NCI-H187 (cell line): Measurements from ENCODE around the gene RPTOR.
A peak's percentile ranks its signal among the peaks of the same experiment; 100 is the strongest.
"Not testable (repeated sequence)": the region's sequence is repeated elsewhere in the genome, so short reads cannot be mapped to it uniquely, and the experiment has no call there.

Experiments used
- DNase-seq, 2 experiments: peaks; one replicate each; lab custom pipeline; 2025; lab: John Stamatoyannopoulos, UW

RPTOR gene

DNA sequence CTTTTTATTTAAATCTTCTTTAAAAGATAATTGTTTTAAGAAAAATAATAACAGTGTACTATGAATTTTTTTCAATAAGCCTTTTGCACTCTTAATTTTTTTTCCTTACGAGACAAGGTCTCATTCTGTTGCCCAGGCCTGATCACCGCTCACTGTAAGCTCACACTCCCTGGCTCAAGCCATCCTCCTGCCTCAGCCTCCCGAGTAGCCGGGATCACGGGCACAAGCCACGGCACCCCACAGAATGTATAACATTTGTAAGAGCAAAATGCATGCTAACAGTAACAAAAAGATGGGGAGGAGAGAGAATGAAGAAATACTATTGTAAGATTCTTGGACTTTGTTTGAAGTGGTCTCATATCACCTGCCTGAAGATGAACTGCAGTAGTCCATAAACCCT is 320.1 kb downstream of the RPTOR start:
- no peak for DNase-seq

DNA sequence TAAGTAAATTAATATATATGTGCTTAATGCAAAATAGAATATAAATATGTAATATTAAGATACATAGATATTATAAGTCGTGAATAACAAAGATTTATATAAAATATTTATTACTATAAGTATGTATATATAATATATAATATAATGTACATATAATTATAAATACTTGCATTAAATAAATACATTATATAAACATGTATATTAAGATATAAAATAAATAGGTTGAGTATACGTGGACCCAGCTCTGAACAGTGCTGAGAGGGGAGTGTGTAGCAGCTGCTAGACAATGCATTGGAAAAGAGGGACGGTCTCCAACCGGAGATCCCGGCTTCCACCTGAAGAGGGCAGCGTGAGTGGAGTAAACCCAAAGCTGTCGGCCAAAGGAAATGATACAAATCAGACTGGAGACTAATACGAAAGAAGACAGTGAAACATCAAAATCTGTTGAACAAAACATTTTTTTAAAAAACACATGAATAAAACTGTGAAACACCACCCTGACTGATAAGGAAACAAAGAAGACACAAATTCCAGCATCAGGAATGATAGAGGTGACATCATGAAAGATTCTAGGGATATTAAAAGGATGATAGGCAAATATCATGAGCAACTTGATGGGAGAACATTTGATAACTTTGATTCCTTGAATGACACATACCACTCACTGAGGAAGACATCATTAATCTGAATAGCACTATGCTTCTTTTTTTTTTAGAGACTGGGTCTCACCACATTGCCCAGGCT is 321.6 kb downstream of the RPTOR start:
- DNase-seq, result peak; percentile 28 to 65

DNA sequence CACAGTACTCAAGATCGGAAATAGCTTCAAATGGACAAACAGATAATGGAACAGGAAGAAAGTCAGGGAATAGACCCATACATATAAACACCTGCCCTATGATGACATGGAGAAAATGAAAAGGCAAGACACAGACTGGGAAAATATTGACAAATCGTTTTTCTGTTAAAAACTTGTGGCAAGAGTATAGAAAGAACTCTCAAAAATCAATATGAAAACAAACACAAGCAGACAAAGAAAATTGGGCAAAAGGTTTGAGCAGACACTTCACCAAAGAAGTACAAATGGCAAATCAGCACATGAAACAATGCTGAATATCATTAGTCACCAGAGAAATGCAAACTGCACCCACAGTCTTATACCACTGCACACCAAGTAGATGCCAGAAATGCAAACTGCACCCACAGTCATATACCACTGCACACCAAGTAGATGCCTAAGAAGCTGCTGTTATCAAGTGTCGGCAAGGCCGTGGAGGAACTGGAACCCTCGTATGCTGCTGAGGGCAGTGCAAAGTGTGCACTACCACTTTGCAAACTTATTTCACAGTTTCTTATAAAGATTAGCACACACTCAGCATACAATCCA is 323.5 kb downstream of the RPTOR start:
- no peak for DNase-seq

DNA sequence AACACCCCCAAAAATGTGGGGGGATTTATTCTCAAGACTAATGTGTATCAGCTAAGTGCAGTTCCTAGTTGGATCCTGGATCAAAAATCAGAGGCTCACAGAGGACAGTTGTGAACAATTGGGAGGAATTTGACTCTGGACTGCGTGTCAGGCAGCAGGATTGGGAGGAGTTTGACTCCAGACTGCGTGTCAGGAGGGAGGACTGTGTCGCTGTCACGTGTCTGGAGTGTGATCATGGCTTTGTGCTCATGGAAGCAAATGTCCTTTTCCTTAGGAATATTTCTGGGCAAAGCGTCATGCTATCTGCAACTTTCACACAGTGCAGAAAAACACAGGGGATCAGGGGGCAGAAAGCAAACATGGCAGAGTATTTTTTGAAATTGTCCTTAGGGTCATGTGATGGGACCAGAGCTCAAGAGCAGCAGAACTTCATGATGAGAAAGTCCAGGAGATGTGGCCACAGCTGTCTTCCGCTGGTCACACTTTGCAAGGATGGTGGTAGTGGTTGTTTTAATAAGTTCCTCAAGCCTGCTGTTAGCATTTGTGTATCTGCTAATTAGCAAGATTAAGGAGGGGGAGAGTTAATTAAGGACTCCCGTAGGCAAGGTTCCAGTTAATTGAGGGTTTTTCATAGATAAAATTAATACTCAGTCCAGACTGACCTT is 325.0 kb downstream of the RPTOR start:
- DNase-seq, result no peak

DNA sequence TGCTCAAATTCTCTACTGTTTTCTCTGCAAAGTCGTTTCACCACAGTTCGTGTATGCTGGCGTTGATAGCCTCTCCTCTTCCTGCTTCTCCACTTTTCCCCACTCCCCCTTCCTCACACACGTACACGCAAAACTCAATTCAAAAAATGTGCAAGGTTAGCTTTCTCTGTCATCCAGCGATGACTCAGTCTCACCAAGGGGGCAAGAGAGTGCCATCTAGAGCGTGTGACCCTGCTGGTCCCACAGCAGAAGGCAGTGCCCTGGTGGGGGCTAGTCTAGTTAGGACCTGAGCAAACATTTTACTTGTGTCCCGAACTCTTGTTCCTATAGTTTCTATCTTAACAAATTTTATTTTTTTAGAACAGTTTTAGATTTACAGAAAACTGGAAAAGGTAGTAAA is 325.8 kb downstream of the RPTOR start:
- no peak for DNase-seq

DNA sequence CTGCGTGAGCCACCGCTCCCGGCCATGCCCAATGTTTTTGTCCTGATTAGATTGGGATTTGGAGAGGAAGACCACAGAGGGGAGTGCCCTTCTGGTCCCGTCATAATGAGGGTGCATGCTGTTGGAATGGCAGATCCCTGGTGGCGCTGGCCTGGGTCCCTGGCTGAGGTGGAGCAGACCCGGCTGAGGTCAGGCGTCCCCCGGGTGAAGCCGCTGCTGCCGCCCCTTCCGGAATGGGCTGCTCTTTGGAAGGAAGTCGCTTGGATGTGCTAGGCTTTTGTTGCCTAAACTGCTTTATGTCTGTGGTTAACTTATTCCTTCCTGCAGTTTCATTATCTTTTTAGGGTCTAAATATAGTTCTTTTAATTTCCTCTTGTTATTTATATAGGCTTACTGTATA is 326.7 kb downstream of the RPTOR start:
- no peak for DNase-seq

DNA sequence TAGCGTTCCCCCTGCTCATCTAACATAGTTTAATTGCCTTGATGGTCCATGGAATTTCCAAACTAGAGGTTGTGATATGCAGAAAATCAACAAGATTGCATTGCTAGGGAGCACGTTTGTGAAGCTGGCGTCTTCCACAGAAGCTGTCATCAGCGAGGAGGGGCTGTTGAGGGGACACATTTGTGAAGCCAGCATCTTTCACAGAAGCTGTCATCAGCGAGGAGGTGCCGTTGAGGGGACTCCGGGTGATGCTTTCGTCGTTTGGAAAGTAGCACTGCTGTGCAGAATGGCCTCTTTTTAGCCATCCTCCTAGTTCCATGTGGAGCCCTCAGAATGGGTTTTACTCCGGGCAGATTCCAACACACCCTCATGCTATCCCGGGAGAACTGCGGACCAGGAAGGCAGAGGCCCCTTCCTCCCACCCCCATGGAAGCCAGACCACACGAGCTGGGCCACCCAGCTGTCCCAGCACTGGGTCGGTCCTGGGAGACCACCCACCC is 327.4 kb downstream of the RPTOR start:
- no peak for DNase-seq

DNA sequence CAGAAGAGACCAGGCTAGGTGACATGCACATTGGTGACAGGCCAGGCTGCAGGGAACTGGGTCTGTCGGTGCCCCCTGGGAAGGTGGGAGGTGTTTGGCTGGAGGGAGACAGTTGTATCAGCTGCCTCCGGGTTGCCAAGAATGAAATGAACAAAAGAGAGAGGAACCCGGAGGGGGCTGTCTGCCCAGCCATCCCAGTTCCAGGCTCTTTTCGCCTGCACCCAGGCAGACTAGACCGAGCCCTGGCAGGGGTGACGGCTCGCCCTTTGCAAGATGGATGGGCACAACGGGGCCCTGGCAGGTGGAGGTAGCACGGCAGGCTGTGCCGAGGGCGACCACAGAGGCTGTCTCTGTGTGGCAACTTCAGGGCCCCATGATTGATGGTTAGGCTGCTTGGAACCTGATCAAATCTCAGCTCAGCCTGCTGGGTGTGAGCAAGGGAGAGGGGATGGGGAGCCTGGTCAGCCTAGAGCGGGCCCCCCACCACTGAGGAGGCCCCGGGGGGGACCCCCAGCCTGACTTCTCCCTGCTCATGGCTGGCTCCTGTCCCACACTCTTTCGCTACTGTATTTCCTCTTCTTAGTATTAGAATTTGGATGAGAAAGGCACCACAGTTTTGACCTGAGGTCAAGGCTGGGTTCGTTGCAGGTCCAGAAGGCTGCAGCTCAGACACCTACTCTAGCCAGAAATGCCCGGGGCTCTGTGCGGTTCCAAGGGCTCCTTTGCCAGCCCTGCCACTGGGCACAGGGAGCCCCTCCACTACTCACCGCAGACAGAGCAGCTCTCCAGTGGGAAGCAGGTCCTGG is 328.1 kb downstream of the RPTOR start:
- no peak for DNase-seq

DNA sequence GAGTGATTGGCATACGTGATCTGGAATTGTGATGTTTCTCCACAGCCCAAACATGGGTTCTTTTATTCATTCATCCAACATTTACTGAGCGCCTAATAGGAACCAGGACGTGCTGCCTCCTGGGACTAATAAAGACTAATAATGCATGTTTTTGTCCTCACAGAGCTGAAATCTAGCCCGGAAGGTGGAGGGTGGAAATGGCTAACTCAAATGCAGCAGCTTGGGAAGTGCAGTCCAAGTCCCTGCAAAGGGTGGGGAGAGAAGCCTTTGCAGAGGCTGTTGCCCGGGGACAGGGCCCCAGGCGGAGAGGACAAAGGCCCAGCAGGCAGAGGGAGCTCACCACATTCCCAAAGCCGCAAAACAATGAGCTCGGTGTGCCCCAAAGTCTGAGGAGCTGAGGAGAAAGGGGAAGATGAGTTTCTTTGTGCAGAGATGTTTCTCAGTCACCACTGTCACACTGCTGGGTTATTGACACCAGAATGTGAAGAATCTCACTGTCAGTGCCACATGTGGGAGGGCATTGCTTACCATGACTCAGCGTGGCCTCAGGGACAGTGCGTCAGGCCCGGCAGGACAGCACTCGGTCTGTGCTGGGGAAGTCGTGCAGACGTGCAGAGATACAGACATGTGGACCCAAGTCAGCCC is 328.8 kb downstream of the RPTOR start:
- no peak for DNase-seq

DNA sequence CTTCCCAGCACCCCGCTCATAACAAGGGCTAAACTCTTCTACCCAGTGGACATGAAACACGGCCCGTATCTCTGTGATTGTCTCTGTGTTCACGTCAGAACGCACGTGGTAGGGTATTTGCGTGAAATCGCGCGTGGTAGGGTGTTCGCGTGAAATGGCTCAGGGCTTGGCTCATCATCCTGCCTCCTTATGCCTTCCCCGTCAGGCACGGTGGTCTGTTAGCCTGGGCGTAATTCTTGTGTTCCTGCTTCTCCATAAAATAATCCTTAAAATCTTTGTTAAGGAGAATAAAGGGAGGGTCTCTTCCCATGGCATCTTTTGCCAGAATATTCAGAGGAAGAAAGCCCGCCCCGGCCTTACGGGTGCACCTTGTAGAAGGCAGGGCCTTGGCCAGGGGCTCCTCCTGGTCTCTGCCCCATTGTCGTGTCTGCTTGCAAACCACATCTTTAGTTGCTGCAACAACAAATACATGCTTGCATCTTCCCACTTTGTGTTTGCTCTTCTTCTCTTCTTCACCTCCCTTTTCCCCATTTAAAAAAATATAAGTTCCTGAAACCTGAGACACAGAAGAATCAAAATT is 330.3 kb downstream of the RPTOR start:
- no peak for DNase-seq

DNA sequence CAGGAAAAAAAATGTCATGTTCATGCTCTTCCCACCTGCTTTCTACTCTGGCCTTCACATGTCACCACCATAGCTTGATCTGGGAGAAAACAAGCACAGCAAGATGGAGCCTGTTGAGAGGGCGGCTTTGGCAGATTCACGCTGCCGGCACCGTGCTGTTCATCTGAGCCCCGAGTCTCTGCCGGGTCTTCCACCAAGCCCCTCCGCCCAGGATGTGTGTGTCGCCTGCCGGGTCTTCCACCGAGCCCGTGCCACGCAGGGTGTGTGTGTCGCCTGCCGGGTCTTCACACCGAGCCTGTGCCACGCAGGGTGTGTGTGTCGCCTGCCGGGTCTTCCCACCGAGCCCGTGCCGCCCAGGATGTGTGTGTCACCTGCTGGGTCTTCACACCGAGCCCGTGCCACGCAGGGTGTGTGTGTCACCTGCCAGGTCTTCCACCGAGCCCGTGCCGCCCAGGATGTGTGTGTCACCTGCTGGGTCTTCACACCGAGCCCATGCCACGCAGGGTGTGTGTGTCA is 330.9 kb downstream of the RPTOR start:
- not testable (repeated sequence) for DNase-seq

DNA sequence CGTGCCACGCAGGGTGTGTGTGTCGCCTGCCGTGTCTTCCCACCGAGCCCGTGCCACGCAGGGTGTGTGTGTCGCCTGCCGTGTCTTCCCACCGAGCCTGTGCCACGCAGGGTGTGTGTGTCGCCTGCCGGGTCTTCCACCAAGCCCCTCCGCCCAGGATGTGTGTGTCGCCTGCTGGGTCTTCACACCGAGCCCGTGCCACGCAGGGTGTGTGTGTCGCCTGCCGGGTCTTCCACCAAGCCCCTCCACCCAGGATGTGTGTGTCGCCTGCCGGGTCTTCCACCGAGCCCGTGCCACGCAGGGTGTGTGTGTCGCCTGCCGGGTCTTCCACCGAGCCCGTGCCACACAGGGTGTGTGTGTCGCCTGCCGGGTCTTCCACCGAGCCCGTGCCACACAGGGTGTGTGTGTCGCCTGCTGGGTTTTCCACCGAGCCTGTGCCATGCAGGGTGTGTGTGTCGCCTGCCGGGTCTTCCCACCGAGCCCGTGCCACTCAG is 331.9 kb downstream of the RPTOR start:
- not testable (repeated sequence) for DNase-seq

DNA sequence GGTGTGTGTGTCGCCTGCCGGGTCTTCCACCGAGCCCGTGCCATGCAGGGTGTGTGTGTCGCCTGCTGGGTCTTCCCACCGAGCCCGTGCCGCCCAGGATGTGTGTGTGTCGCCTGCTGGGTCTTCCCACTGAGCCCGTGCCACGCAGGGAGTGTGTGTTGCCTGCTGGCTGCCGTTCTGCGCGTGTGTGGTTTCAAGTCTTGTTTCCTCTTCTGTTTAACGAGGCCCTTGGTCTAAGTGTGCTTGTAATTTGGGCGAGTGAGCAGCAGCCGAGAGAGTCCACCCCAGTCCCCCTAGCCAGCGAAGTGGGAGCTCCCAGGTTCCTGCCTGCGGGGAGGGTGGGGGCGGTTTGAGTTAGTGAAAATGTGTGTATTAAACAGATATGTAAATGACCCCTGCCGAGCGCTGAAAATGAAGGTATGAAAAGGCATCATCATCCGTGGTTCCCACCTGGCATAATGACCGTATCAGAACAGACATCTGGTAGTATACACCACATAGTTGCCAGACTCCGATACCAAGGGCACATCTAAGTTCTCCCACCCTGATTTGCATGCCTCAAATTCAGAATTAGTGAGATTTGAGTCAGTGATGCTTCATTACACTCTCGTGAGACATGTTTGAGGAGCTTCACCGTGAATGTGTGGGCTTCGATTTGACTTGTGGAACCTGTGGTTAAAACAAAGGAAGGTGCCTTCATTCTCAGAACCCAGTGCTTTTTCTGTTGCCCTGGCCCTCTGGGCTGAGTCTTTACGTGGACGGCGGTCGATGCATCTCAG is 332.5 kb downstream of the RPTOR start:
- no peak for DNase-seq

DNA sequence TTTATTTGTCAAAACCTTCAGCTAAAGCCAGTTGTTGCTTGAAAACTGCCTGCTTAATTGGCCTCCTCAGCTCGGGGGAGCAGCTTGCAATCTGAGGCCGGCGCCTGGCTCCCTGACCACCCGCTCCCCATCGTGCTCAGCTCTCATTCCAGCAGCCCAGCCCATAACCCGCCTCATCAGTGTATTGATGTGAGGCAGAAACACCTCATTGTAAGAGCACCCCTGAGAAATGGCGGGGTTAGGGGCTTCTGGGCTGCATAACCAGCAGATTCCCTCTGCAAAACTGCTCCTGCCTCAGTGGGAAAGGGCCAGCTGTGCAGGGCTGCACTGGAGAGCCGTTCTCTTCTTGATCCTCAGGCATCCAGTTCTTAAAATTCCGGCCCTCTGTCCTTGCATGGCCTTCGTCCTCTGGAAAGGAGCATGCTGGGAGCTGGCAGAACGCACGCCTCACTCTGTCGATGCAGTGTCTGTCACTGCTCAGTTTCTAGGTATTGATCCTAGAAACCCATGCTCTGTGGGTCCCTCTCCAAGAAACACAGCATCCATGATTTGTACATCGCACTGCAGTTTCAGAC is 333.2 kb downstream of the RPTOR start:
- DNase-seq, result no peak

DNA sequence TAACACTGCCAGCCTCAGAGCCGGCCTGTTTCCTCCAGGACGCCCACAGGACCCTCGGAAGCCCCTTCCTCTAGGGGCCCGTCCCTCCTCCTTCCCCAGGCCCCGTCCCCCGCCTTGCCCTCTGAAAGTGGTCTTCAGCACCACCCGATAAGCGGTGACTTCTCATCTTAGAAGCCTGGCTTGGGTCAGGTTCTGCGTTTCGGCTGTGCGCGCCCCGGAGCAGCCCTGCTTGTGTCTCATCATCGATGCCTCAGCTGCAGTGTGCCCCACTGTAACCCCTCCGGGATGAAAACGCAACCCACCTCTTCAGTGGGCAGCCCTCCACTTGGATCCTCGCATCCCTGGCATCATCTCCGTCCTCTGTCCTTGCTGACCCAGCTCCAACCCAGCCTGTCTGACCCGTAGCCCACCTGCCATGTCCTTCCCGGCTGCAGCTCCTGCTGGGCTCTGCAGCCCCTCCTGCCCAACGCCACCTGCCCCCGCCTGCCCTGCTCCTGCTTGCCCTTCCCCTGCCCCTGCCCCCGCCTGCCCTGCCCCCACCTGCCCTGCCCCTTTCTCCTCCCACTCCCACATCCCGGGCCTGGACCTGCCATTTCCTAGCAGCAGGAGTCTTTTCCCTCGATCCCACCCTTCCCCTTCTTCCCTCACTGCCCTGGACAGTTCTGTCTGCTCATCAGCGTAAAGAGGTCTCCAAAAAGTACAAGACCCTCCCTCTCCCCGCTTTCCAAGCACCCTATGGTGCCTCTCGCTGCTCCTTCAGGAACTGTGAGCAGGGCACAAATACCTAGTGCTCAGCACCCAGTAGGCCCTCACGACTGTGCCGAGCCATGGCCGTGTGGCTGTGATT is 334.5 kb downstream of the RPTOR start:
- DNase-seq, result no peak

DNA sequence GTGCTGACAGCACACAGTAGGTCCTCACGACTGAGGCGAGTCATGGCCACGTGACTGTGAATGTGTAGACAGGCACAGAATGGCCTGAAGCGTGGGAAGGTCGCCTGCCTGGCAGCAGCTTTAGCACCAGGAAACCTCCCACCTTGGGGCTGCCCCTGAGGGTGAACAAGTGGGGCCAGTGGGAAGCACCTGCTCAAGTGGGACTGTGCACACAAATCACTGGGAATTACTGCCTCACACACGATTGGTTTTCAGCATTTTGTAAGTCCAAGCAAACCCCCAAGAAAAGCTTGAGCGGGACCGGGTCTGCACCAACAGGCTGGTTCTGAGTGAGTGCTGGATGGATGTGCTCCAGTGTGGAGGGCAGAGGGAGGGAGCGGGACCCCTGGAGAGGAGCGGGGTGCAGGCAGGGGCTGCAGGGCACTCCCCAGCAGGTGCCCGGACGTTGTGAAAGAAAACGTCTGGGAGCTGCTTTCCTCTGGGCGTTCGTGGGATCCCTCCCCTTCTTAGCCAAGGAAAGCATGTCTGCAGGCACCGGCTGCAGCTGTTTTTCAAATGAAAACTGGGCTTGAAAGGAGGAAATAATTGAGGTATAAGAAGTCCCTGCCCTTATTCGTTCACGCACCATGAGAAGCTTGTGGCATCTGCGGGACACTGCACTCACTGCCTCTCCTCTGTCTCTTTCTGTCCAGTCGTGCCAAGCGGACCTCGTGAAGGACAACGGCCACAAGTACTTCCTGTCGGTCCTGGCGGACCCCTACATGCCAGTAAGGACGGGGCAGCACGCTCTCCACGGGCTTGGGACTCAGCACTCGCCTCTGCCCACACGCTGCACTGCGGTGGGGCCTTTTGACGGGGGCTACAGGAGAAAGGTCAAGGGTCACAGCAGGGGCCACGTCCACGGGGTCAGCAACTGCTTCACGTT is 335.3 kb downstream of the RPTOR start:
- no peak for DNase-seq

DNA sequence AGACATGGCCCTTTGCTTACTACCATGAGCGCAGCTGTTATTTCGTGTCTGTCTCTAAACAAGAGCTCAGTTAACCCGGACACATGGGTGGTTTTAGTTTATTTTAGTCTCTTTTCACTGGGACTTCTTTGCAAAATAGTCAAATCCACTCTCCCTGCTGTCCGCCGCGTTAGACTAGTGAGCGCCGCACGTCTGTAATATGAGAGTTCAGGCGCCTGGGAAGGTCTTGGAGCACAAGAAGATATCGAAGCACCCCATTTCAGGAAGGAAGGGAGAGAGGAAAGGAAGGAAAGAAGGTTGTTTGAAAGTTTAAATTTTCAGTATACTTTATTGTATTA is 336.0 kb downstream of the RPTOR start:
- no peak for DNase-seq

DNA sequence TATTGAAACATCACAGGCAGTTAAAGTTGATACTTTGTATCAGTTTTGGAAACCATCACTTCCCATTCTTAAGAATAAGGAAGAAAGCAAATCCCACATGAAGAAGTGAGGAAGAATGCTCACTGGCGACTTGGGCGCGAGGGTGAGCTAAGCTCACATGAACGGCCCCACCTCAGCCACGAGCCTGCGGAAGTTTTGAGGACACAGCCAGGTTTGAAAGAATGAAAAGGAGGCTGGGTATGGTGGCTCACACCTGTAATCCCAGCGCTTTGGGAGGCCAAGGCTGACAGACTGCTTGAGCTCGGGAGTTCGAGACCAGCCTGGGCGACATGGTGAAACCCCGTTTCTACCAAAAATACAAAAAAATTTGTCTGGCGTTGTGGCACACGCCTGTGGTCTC is 336.7 kb downstream of the RPTOR start:
- no peak for DNase-seq
